HG03280 (cell line): Measurements from ENCODE around the gene TSPAN17.

Source experiments
- ATAC-seq: cut with Tn5 transposase; IDR thresholded peaks from one replicate; pipeline ENCODE4 v1.9.1; 2021; ENCODE audit warnings: mild to moderate bottlenecking, moderate library complexity; ENCODE audit not compliant: unreplicated experiment

Gene TSPAN17

DNA sequence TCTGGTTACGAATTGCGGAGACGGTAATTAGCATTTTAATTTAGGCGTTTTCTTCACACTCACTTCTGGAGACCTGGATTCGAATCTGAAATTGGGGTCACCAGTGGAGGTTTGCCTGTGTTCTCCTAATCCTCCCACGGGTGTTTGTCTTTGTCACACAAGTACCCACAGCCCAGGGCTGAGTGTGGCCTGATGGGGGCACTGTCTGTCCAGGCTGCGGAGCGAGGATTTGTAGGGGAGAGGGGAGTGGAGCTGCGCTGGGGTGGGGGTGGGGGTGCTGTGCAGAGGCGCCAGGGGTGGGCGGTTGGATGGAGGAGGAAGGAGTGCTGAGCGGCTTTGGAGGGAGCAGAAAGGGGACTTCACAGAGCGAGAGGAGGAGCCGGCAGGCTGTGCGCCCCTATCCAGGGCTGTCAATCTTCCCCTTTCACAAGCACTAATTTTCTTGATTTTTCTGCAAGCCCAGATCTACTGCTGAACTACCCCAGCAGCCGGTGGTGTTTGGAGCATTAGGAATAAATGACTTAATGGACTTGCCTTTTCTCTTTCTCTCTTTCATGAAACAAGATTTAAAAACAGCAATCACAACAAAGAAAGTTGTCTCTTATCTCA is 53.1 kb downstream of the TSPAN17 start:
- no peak for ATAC-seq

GRCh38 chr5:176702671-176703641 is 55.7 kb downstream of the TSPAN17 start:
- ATAC-seq: no peak

GRCh38 chr5:176703857-176704256 is 56.6 kb downstream of the TSPAN17 start:
- ATAC-seq: no peak

- no peak for ATAC-seq
Measured at GRCh38 chr5:176704355-176704754, 57.1 kb downstream of the TSPAN17 start.

GRCh38 chr5:176704817-176705216 is 57.5 kb downstream of the TSPAN17 start:
- no peak for ATAC-seq
